ENCODE measurements around the gene GNAT1. TPM values are rescaled to one million over a fixed set of nuclear protein-coding genes. Genes with fewer than 3 reads are reported as not detected.
A peak's percentile ranks its signal among the peaks of the same experiment; 100 is the strongest.

Gene GNAT1
- total and polyA plus RNA-seq, 2 of the 13 experiments (the other 11 are each of a cell fraction or from before 2014, with no cell fraction given) = 0.15 TPM; not detected in 1

DNA sequence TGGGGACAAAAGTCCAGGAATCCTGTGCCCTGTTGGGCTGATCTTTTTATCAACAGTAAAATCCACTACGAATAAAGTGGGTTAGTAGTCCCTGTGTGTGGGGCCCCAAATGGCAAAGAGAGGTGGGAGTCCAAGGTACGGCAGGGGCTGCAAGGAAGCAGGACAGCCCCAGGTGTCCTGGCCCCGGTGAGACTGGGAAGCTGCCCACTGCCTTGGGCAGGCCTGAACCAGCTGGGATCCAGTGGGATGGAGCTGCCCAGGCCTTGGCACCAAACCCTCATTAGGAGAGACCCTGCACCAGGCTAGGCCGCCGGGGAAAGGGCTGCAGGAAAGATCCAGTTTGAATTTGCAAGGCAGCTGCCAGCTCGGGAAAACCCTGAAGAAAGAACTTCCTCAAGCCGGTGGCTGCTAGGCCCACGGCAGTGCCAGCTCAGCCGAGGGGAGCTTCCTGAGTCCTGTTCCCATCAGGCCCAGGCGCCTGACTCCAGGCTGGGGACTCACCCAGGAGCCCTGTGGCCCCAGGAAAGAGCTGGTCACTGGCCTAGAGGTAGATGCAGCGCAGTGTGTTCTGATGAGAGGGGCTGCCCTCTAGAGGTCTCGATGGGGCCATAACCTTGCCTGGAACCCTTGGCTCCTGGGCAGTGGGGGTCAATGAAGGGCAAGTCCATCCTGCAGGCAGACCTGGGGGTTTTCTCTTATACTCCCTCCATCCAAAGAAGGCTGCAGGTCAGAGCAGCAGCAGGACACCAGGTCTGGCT lies 30.2 kb downstream of the GNAT1 start (continued):
- TF ChIP-seq, protein P1, sequence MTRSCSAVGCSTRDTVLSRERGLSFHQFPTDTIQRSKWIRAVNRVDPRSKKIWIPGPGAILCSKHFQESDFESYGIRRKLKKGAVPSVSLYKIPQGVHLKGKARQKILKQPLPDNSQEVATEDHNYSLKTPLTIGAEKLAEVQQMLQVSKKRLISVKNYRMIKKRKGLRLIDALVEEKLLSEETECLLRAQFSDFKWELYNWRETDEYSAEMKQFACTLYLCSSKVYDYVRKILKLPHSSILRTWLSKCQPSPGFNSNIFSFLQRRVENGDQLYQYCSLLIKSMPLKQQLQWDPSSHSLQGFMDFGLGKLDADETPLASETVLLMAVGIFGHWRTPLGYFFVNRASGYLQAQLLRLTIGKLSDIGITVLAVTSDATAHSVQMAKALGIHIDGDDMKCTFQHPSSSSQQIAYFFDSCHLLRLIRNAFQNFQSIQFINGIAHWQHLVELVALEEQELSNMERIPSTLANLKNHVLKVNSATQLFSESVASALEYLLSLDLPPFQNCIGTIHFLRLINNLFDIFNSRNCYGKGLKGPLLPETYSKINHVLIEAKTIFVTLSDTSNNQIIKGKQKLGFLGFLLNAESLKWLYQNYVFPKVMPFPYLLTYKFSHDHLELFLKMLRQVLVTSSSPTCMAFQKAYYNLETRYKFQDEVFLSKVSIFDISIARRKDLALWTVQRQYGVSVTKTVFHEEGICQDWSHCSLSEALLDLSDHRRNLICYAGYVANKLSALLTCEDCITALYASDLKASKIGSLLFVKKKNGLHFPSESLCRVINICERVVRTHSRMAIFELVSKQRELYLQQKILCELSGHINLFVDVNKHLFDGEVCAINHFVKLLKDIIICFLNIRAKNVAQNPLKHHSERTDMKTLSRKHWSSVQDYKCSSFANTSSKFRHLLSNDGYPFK (CRISPR knock-in tag; IDR thresholded peaks at IDR 0.05; ENCODE audit: borderline replicate concordance) = no peak
- TF ChIP-seq NFKB2 (CRISPR knock-in tag; IDR thresholded peaks at IDR 0.05; ENCODE audit: borderline replicate concordance) (peak; percentile 76; the same call in 1 of the 2 replicates), ZSCAN21 (CRISPR knock-in tag; IDR thresholded peaks at IDR 0.05; ENCODE audit: borderline replicate concordance) (peak; percentile 16; the same call in 1 of the 2 replicates), ZNF788 (CRISPR knock-in tag; IDR thresholded peaks at IDR 0.05; ENCODE audit: borderline replicate concordance) (peak; percentile 35; the same call in 1 of the 2 replicates), ETV6 (CRISPR knock-in tag; conservative IDR thresholded peaks at IDR 0.05) (no peak), HNRNPH1 (optimal IDR thresholded peaks at IDR 0.05; ENCODE audit: low read depth, low read length) (peak; percentile 72), ZSCAN31 (CRISPR knock-in tag; IDR thresholded peaks at IDR 0.05; ENCODE audit: low read depth) (peak; percentile 84), SNAPC2 (CRISPR knock-in tag; IDR thresholded peaks at IDR 0.05) (0 out of 2 replicates have a peak, but pooled peaks have one; percentile 39), ZNF772 (CRISPR knock-in tag; IDR thresholded peaks at IDR 0.05) (peak; percentile 64), FOSL2 (CRISPR knock-in tag; IDR thresholded peaks at IDR 0.05) (peak; percentile 24; the same call in 1 of the 2 replicates), XRCC5 (optimal IDR thresholded peaks at IDR 0.05; ENCODE audit: low read length) (peak; percentile 90), ZSCAN29 (CRISPR knock-in tag; conservative IDR thresholded peaks at IDR 0.05) (0 out of 2 replicates have a peak, but pooled peaks have one; percentile 51), MIXL1 (CRISPR knock-in tag; IDR thresholded peaks at IDR 0.05) (0 out of 2 replicates have a peak, but pooled peaks have one; percentile 11), SSRP1 (CRISPR knock-in tag; IDR thresholded peaks at IDR 0.05) (0 out of 2 replicates have a peak, but pooled peaks have one; percentile 51), KLF6 (CRISPR knock-in tag; IDR thresholded peaks at IDR 0.05) (peak; percentile 47; the same call in 1 of the 2 replicates), ZNF776 (CRISPR knock-in tag; IDR thresholded peaks at IDR 0.05) (0 out of 2 replicates have a peak, but pooled peaks have one; percentile 49), KDM3A (CRISPR knock-in tag; IDR thresholded peaks at IDR 0.05; ENCODE audit: low read depth) (0 out of 2 replicates have a peak, but pooled peaks have one; percentile 41)
- TF ChIP-seq, protein P2, sequence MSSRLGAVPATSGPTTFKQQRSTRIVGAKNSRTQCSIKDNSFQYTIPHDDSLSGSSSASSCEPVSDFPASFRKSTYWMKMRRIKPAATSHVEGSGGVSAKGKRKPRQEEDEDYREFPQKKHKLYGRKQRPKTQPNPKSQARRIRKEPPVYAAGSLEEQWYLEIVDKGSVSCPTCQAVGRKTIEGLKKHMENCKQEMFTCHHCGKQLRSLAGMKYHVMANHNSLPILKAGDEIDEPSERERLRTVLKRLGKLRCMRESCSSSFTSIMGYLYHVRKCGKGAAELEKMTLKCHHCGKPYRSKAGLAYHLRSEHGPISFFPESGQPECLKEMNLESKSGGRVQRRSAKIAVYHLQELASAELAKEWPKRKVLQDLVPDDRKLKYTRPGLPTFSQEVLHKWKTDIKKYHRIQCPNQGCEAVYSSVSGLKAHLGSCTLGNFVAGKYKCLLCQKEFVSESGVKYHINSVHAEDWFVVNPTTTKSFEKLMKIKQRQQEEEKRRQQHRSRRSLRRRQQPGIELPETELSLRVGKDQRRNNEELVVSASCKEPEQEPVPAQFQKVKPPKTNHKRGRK (CRISPR knock-in tag; IDR thresholded peaks at IDR 0.05) = no peak
- TF ChIP-seq, protein P3, sequence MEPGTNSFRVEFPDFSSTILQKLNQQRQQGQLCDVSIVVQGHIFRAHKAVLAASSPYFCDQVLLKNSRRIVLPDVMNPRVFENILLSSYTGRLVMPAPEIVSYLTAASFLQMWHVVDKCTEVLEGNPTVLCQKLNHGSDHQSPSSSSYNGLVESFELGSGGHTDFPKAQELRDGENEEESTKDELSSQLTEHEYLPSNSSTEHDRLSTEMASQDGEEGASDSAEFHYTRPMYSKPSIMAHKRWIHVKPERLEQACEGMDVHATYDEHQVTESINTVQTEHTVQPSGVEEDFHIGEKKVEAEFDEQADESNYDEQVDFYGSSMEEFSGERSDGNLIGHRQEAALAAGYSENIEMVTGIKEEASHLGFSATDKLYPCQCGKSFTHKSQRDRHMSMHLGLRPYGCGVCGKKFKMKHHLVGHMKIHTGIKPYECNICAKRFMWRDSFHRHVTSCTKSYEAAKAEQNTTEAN (CRISPR knock-in tag; conservative IDR thresholded peaks at IDR 0.05) = 0 out of 2 replicates have a peak, but pooled peaks have one; percentile 21
- TF ChIP-seq, protein P4, sequence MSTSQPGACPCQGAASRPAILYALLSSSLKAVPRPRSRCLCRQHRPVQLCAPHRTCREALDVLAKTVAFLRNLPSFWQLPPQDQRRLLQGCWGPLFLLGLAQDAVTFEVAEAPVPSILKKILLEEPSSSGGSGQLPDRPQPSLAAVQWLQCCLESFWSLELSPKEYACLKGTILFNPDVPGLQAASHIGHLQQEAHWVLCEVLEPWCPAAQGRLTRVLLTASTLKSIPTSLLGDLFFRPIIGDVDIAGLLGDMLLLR (CRISPR knock-in tag; IDR thresholded peaks at IDR 0.05) = no peak
- TF ChIP-seq, protein P5, sequence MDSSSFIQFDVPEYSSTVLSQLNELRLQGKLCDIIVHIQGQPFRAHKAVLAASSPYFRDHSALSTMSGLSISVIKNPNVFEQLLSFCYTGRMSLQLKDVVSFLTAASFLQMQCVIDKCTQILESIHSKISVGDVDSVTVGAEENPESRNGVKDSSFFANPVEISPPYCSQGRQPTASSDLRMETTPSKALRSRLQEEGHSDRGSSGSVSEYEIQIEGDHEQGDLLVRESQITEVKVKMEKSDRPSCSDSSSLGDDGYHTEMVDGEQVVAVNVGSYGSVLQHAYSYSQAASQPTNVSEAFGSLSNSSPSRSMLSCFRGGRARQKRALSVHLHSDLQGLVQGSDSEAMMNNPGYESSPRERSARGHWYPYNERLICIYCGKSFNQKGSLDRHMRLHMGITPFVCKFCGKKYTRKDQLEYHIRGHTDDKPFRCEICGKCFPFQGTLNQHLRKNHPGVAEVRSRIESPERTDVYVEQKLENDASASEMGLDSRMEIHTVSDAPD (CRISPR knock-in tag; IDR thresholded peaks at IDR 0.05) = no peak

Data from HepG2 (cell line).